ENCODE results near the gene DOCK3. TPM values are rescaled to one million over a fixed set of nuclear protein-coding genes. Genes with fewer than 3 reads are reported as not detected.
A peak's percentile ranks its signal among the peaks of the same experiment; 100 is the strongest.

DOCK3 gene
- total RNA-seq, 1 donor from 2014 or later, result 0.98 TPM

- Histone ChIP-seq H3K27ac (no peak overlapping the region), H3K27me3 (no peaks in the 10 kb centered on the region), H3K9me3 (no peaks in the 10 kb centered on the region), H3K4me1 (no peaks in the 10 kb centered on the region), H3K36me3 (peaks cover 0 to 24% of the 10 kb centered on the region in 2 donors), H3K4me3 (no peak overlapping the region)
- intact Hi-C loops (cut with DNase I), result no loop called here
- no peak for DNase-seq (ENCODE audit: extremely low spot score in 2 of 2)
- no peak for TF ChIP-seq POLR2AphosphoS5 (IDR thresholded peaks at IDR 0.05; ENCODE audit: insufficient read depth in 1 of 2, low read depth in 1 of 2)
- no peak for TF ChIP-seq CTCF (IDR thresholded peaks at IDR 0.05)
- TF ChIP-seq POLR2A (IDR thresholded peaks at IDR 0.05), result no peak
Observed at GRCh38 chr3:50650018-50650417, 24.7 kb upstream of the DOCK3 start.

GRCh38 chr3:50651445-50651844 lies 23.3 kb upstream of the DOCK3 start:
- Histone ChIP-seq H3K27me3 (no peaks in the 10 kb centered on the region), H3K27ac (no peak overlapping the region), H3K36me3 (peaks cover 0 to 21% of the 10 kb centered on the region in 2 donors), H3K9me3 (no peaks in the 10 kb centered on the region), H3K4me3 (no peak overlapping the region), H3K4me1 (no peaks in the 10 kb centered on the region)
- TF ChIP-seq CTCF (IDR thresholded peaks at IDR 0.05) (no peak), POLR2A (IDR thresholded peaks at IDR 0.05) (no peak), POLR2AphosphoS5 (IDR thresholded peaks at IDR 0.05; ENCODE audit: insufficient read depth in 1 of 2, low read depth in 1 of 2) (no peak)
- intact Hi-C loops (cut with DNase I), result no loop called here
- no peak for DNase-seq (ENCODE audit: extremely low spot score in 2 of 2)

- H3K4me1 ChIP-seq, result no peaks in the 10 kb centered on the region
- no peaks in the 10 kb centered on the region for H3K9me3 ChIP-seq
- DNase-seq (ENCODE audit: extremely low spot score in 2 of 2), result no peak
- H3K36me3 ChIP-seq, result peaks cover 0 to 15% of the 10 kb centered on the region in 2 donors
- TF ChIP-seq POLR2AphosphoS5 (IDR thresholded peaks at IDR 0.05; ENCODE audit: insufficient read depth in 1 of 2, low read depth in 1 of 2) (no peak), POLR2A (IDR thresholded peaks at IDR 0.05) (no peak), CTCF (IDR thresholded peaks at IDR 0.05) (no peak)
- no peak overlapping the region for H3K4me3 ChIP-seq
- H3K27me3 ChIP-seq, result no peaks in the 10 kb centered on the region
- H3K27ac ChIP-seq, result no peak overlapping the region
- intact Hi-C loops (cut with DNase I), result no loop called here
Observed at GRCh38 chr3:50651920-50652529, 22.7 kb upstream of the DOCK3 start.

- H3K9me3 ChIP-seq, result no peaks in the 10 kb centered on the region
- TF ChIP-seq CTCF (IDR thresholded peaks at IDR 0.05) (peak in 1 of 3 experiments; percentile 26), POLR2A (IDR thresholded peaks at IDR 0.05) (no peak), POLR2AphosphoS5 (IDR thresholded peaks at IDR 0.05; ENCODE audit: insufficient read depth in 1 of 2, low read depth in 1 of 2) (no peak)
- H3K4me1 ChIP-seq, result no peaks in the 10 kb centered on the region
- intact Hi-C loops (cut with DNase I), result no loop called here
- no peak overlapping the region for H3K4me3 ChIP-seq
- H3K36me3 ChIP-seq, result peaks cover 0 to 10% of the 10 kb centered on the region in 2 donors
- DNase-seq (ENCODE audit: extremely low spot score in 2 of 2), result no peak
- no peak overlapping the region for H3K27ac ChIP-seq
- no peaks in the 10 kb centered on the region for H3K27me3 ChIP-seq
Observed at GRCh38 chr3:50652709-50653108, 22.0 kb upstream of the DOCK3 start.

GRCh38 chr3:50653937-50654595 lies 20.7 kb upstream of the DOCK3 start:
- Histone ChIP-seq H3K4me3 (no peak overlapping the region), H3K36me3 (no peaks in the 10 kb centered on the region), H3K4me1 (no peaks in the 10 kb centered on the region), H3K27me3 (no peaks in the 10 kb centered on the region), H3K27ac (no peak overlapping the region), H3K9me3 (no peaks in the 10 kb centered on the region)
- intact Hi-C loops (cut with DNase I), result no loop called here
- DNase-seq (ENCODE audit: extremely low spot score in 2 of 2), result no peak
- TF ChIP-seq POLR2AphosphoS5 (IDR thresholded peaks at IDR 0.05; ENCODE audit: insufficient read depth in 1 of 2, low read depth in 1 of 2) (no peak), CTCF (IDR thresholded peaks at IDR 0.05) (no peak), POLR2A (IDR thresholded peaks at IDR 0.05) (no peak)

All from vagina (tissue), 2 donors.